HG03064 (cell line): Measurements from ENCODE around the gene FOXI1.

Experiments used
- ATAC-seq: cut with Tn5 transposase; IDR thresholded peaks from one replicate; pipeline ENCODE4 v1.9.1; 2021; ENCODE audit warnings: low read depth; ENCODE audit not compliant: unreplicated experiment

FOXI1 gene

GRCh38 chr5:170105642-170106611 lies at the start of gene FOXI1:
TSS of gene FOXI1 (plus strand) at chr5:170105897. CDS start at chr5:170105958, 61 bp downstream.
- no peak for ATAC-seq

- no peak for ATAC-seq
Observed at GRCh38 chr5:170056561-170057267, 49.0 kb upstream of the FOXI1 start.

- ATAC-seq: no peak
Observed at GRCh38 chr5:170057311-170057710, 48.4 kb upstream of the FOXI1 start.

DNA sequence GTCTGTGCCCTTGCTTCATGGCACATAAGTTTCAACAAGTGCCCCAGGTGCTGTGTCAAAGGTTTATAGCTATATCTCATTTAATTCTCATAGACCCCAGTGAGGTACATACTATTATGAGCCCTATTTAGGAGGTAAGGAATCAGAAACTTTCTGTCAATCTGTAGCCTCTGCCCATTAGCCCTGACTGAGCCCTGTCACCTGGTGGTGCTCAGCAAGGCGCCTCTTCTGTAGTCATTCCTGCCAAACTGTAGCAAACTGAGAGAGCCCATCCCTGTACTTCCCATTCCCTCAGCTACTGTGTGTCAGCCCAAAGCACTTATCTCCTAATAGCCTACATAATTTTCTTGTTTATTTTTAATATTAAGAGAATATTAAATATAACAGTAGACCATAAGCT lies 46.5 kb upstream of the FOXI1 start:
- no peak for ATAC-seq

- no peak for ATAC-seq
Observed at GRCh38 chr5:170067152-170067551, 38.5 kb upstream of the FOXI1 start.

DNA sequence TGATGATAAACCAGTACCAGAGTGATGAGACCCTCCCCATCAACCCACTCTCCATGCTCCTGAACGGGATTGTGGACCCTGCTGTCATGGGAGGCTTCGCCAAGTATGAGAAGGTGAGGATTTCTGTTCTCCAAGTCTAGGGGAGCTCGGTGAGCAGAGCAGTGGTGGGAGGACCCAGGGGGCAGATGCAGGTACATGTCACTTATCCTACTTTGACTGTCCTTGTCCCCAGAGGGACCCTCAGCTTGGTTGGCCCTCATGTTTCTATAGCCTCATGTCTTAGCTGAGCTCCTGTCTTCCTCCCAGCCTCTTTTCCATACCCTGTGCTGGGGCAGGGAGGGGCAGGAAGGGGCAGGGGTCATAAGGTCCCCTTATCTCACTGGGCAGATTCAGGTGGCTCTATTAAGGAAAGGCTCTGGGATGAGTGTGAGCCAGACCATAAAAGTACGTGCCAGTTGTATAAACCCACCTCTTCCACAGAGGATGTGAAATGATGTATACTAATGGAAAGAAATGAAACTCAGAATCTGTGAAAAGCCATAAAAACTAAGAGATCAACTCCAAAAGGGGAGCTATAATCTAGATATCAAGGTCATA lies 38.0 kb upstream of the FOXI1 start:
- ATAC-seq: no peak

GRCh38 chr5:170069512-170069911 lies 36.2 kb upstream of the FOXI1 start:
- ATAC-seq: no peak

DNA sequence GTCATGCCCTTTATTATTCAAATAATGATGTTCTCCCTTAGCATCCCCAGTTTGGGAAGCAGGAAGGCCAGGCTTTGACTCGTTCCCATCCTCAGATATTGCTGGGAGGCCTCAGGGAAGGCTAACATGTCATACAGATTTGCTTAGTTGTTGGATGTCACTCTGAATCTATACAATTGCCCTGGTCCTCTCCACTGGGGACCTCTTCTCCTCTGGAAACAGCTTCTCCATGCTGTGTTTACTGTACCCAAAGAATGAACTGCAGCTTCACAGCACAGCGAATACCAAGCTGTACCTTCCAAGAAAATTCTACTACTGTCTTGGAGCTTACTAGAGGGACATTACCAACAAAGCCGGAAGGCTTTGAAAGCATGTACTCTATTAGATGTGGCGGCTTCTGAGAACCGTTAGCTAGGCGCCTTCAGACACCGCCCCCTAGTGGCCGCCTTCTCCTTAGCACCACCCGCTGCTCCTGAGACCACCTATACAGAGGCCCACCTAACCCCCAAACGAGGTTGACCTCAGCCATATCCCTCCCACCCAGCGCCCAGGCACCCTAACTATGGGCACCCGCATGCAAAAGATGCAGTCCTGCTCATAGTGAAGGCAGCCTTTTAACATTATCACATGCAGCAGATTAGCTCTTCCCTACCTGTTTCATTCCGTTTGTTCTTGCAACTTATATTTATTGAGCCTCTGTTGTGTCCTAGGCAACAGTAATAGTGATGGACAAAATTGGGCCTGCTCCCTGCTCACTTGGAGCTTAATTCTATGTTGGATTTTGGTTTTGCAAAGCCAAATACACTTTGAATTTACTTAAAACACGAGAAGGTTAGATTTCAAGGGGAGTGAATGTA lies 34.9 kb upstream of the FOXI1 start:
- no peak for ATAC-seq

GRCh38 chr5:170071748-170072147 lies 33.9 kb upstream of the FOXI1 start:
- no peak for ATAC-seq

DNA sequence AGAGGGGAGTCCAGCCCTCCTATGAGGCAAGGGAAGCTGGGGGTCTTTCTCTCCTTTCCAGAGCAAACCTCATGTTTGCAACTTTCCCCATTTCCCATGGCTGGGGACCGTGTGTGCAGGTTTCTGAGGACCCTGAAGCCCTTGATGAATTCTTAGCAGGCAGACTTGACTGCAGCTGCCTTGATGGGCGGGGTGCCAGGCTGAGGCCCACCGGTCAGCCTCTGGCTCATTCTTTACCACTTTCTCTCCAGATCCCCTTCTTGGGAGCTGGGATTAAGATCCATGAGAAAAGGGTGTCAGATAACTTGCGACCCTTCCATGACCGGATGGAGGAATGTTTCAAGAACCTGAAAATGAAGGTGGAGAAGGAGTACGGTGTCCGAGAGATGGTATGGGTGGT lies 30.0 kb upstream of the FOXI1 start:
- ATAC-seq: no peak

DNA sequence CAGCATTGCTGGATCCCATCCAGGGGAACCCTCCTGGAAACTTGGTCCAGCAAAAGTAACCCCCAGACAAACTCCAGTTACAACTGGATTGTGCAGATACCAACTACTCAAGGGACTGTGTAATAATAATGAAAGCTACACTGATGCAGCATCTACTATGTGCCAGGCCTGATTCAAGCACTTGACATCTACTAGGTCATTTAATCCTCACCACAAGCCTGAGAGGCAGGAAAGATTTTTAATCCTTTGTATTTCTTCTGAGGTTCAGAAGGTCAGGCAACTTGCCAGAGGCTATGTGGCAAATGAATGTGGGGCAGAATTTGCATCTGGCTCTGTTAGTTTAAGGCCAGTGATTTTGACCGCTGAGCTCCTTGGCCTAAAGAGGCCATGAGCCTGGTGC lies 29.5 kb upstream of the FOXI1 start:
- ATAC-seq: no peak

DNA sequence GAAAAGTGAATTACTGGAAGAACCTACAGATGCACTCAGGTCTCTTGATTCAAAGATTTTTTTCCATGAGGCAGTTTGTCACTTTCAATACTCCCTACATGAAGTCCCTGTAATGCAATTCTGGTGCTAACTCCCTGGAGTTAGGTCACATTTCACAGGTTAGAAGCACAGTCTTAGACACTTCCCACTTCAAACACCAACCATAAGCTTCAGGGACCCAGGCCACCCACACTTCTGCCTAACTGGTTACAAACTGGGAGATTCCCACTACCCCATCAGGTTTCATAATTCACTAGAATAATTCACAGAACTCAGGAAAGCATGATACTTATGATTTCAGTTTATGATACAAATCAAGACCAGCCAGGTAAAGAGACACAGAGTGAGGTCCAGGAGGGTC lies 29.0 kb upstream of the FOXI1 start:
- no peak for ATAC-seq

DNA sequence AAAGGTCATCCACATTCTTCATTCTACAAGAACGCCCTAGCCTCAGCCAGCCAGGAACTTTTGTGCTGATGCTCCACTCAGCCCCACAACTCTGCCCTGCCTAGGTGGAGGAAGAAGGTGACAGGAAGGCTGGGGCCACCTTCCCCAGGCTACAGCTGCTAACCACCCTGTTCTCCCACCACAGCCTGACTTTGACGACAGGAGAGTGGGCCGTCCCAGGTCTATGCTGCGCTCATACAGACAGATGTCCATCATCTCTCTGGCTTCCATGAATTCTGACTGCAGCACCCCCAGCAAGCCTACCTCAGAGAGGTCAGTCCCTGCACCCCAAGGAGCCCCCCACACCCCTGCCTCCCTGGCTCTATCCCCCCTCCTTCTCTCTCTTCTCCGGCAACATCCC lies 28.2 kb upstream of the FOXI1 start:
- no peak for ATAC-seq

DNA sequence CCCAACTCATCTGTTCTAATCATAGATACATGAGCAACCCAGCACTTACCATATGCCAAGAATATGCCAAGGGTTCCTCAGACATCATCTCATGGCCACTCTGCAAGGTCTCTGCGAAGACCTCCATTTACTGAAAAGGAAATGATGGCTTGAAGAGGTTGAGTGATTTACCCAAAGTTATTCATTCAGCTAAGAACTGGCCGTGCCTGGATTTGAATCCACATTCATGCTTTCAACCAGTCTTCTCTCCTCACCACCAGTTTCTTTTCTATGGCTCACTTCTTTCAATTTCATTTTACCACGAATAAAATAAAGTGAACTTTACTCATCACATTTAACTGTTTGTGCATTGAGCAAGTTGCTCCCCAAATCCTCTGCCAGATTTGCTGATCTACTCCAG lies 27.2 kb upstream of the FOXI1 start:
- no peak for ATAC-seq

GRCh38 chr5:170078931-170079330 lies 26.8 kb upstream of the FOXI1 start:
- no peak for ATAC-seq

GRCh38 chr5:170080217-170080616 lies 25.5 kb upstream of the FOXI1 start:
- ATAC-seq: no peak

DNA sequence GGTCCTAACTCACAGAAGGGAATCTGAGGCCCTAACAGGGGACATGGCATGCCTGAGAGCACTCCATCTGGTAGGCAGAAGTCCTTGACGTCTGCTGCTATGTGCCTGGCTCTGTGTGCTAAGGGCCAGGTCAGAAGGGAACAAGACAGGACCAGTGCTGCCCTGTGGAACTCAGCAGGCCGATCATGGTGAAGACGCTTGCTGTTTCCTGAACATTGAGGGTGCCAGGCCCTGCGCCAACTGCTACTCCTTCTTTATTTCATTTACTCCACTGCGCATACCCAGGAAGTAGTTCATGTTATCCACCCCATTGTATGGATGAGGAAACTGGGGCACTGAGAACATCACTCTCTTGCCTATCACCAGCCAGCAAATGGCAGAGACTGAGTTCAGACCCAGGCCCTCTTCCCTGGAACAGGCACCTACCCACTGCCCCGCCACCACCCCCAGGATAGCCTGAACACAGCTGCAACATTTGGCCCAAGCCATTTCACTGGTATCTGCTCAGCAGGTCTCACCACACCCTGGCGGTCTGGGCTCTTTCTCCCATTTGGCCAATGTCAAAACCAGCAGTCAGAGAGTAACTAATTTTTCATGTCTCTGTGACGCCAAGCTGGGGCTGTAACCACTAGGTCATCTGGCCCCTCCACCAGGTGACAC lies 24.8 kb upstream of the FOXI1 start:
- no peak for ATAC-seq

DNA sequence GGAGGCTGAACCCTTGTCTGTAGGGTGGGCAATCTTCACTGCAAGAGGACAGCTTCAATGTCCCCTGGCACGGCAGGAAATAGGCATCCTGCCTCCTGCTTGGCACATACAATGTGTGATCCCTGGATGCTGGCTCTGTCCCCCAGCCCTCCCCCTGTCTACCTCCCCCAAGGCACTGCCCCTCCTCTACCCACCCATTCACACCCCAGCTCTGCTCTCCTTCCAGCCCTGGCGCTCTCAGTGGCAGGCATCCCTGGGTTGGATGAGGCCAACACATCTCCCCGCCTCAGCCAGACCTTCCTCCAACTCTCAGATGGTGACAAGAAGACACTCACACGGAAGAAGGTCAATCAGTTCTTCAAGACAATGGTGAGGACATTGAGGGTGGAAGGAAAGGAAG lies 24.1 kb upstream of the FOXI1 start:
- no peak for ATAC-seq

- ATAC-seq: no peak
Observed at GRCh38 chr5:170082701-170083100, 23.0 kb upstream of the FOXI1 start.
